HL-60 (cell line): ENCODE results near the gene OVCH2.

ENCODE experiments used
- CTCF ChIP-seq: IDR thresholded peaks from one replicate; pipeline ENCODE4 v1.5.1; 2011; ENCODE audit warnings: low read length, control low read depth, inconsistent platforms; ENCODE audit not compliant: insufficient read depth
- GABPA ChIP-seq: IDR thresholded peaks from 2 replicates; pipeline ENCODE4 v1.6.1; 2012; ENCODE audit warnings: low read depth
- POLR2AphosphoS5 ChIP-seq: IDR thresholded peaks from 2 replicates; pipeline ENCODE4 v1.6.1; 2012; ENCODE audit warnings: low read depth
- REST ChIP-seq: IDR thresholded peaks from 2 replicates; pipeline ENCODE4 v1.6.1; 2012; ENCODE audit warnings: low read depth; ENCODE audit not compliant: insufficient replicate concordance
- SPI1 ChIP-seq: IDR thresholded peaks from 2 replicates; pipeline ENCODE4 v1.6.1; 2012; ENCODE audit warnings: low read depth, mild to moderate bottlenecking, borderline replicate concordance

- TF ChIP-seq CTCF (no peak), REST (no peak), POLR2AphosphoS5 (no peak), GABPA (no peak), SPI1 (no peak)
These were observed 32.4 kb downstream of the OVCH2 start for GRCh38 chr11:7673724-7674434.
